GM12872 (cell line): ENCODE results near the gene MICALL1.

Experiments
- CTCF ChIP-seq: IDR thresholded peaks from 3 replicates; pipeline ENCODE4 v1.5.1; 2011; ENCODE audit warnings: low read depth, mild to moderate bottlenecking, low read length, moderate library complexity; ENCODE audit not compliant: insufficient read depth

The MICALL1 gene

DNA sequence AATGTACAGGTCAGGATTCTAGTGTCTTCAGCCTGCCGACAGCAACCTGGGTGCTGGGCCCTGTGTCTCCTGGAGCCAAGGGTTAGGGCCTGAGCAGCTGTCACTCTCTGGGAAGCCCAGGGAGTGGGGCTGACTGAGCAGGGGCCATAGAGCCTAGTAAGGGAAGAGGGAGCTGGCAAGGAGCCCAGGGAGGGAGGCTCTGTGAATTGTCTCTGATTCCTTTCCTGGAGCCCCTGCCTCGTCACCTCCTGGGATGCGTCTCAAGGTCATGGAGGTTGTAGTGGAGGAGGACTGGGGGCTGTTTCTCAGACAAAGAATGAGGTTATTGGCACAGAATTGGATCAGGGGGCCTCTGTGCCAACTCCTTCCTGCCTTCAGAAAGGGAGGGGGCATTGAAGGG, 66.4 kb downstream of the MICALL1 start:
- TF ChIP-seq CTCF: no peak

DNA sequence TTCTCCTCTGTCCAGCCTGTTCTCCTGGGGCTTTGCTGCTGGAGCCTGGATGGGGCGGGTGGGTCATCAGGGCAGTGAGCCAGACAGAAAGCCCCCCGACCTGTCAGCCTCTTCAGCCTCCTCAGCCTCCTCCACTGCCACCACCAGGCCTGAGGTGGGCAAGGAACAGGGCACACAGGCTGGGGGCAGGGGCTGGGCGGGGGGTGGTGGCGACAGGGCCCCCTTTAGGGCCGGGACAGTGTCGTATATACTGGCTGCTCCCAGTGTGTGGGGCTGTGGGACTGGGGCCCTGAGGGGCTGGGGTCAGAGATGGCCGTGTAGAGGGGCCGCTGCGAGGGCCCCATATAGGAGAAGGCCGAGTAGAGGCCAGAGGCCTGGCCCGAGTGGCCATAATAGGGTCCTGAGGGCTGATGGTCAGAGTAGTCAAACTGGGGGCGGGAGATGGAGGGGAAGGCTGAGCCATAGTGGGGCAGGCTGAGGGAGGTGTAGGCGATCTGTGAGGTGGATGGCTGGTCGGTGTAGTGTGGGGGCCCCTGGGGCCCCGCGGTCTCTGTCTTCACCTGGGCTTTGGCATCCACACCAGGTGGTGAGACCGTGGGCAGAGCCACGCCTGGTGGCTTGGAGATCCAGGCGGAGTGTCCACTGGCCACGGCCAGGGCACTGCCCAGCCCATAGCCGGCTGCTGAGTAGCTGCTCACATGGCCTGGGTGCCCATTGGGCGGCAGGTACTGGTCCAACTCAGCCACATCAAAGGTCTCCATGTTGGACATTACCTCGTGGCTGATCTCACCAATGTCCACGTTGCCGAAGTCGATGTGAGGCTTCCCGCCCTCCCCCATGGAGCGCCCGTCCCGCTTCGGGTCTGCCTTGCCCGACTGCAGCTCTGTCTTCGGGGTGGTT, 67.4 kb downstream of the MICALL1 start:
- TF ChIP-seq CTCF: no peak

- TF ChIP-seq CTCF: no peak
These were observed 69.1 kb downstream of the MICALL1 start for GRCh38 chr22:37975153-37975552.

DNA sequence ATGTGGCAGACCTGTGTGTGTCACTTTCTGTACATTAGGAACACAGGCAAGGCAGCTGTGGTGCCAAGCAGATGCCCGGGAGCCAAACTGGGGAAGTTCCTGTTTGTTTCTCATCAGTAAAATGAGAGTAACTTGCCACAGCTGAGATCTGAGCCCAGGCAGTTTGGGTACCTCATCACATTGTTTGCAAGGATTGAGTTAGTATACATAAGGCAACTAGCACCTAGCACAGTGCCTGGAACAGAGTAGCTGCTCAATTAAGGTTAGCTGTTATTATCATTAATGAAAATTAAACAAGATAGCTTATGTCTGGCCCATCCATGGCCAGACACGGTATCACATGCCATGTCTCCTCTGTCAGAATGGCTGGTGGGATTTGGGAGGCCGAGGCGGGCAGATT, 70.5 kb downstream of the MICALL1 start:
- TF ChIP-seq CTCF: no peak

GRCh38 chr22:37979782-37980181, 73.7 kb downstream of the MICALL1 start:
- no peak for TF ChIP-seq CTCF

DNA sequence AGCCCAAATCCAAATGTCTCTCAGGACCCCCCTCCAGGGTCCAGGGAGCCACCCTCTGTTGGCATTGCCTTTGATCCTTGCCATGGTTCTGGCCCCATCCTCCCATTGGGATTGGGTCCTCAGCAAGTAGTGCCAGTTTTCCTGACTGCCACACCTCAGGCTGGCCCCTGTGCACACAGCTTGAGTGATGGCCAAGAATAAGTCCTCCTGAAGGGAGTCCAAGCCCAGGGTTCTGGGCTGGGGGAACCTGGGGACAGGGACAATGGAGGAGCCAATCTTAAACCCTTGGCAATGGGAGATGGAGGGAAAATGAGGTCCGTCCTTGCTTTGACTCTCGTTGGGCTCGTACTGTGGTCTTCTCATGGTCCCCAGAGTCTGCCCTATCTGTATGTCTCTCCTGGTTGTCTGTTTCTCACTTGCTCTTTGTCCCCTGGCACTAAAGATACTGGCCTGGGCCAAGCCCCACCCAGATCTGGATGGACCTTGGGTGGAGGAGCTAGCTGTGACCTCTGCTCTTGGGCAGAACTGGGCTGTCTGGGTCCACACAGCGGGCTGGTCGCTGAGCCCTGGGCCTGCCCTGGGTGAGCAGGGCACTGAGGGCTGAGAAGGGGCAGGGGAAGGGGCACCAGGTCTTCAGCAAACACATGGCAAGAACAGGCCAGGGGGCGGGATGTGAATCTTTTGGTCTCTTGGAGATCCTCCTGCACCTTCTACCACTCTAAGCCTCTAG, 75.3 kb downstream of the MICALL1 start:
- TF ChIP-seq CTCF: no peak

- no peak for TF ChIP-seq CTCF
These were observed 76.2 kb downstream of the MICALL1 start for GRCh38 chr22:37982151-37982785.
